ENCODE results near the gene CYP2E1. TPM values are rescaled to one million over a fixed set of nuclear protein-coding genes. Genes with fewer than 3 reads are reported as not detected.

The CYP2E1 gene
- polyA plus RNA-seq, 1 of the 3 experiments (the other 2 are of a cell fraction), result 0.61 TPM

- 21% methylated on average over 10 of the region's 11 CpGs for WGBS (ENCODE audit: low lambda C conversion rate)
- ChIA-PET CTCF (no interaction called here), POLR2A (no interaction called here)
- no peak overlapping the region for H3K9ac ChIP-seq
- H4K20me1 ChIP-seq (ENCODE audit: insufficient read depth), result no peaks in the 10 kb centered on the region
- no peak for DNase-seq
- peaks cover 9% of the 10 kb centered on the region; the same call in 1 of the 2 replicates for H3K27me3 ChIP-seq (ENCODE audit: insufficient read depth)
- no peaks in the 10 kb centered on the region for H3K4me1 ChIP-seq (ENCODE audit: control insufficient read depth in 1 of 2, insufficient read depth in 2 of 2, low read depth in 1 of 2, low read length in 1 of 2)
- H3K79me2 ChIP-seq (ENCODE audit: insufficient read depth), result no peaks in the 10 kb centered on the region
- no peak overlapping the region for H3K27ac ChIP-seq (ENCODE audit: low read depth in 2 of 2, low read length in 1 of 2)
- H2AFZ ChIP-seq (ENCODE audit: low read depth), result no peak overlapping the region
- H3K36me3 ChIP-seq (replicated peaks in 1 of 2; ENCODE audit: control insufficient read depth in 1 of 2, insufficient read depth in 2 of 2, low read length in 1 of 2), result no peaks in the 10 kb centered on the region
- TF ChIP-seq SIN3A (IDR thresholded peaks at IDR 0.05; ENCODE audit: borderline replicate concordance, low read depth, low read length), result no peak
- no peak for TF ChIP-seq USF1 (IDR thresholded peaks at IDR 0.05; ENCODE audit: borderline replicate concordance, low read depth)
- TF ChIP-seq FOXJ3 (CRISPR knock-in tag; IDR thresholded peaks at IDR 0.05), result no peak
- TF ChIP-seq IRF3 (IDR thresholded peaks at IDR 0.05; ENCODE audit: low read depth, low read length), result no peak
- TF ChIP-seq MEF2A (IDR thresholded peaks at IDR 0.05; ENCODE audit: borderline replicate concordance, low read depth), result no peak
- H3K9me2 ChIP-seq, result no peaks in the 10 kb centered on the region
- no peak overlapping the region for H3K4me3 ChIP-seq (ENCODE audit: low read depth in 2 of 2, low read length in 1 of 2)
- no peaks in the 10 kb centered on the region for H3F3A ChIP-seq (replicated peaks; ENCODE audit: insufficient read depth)
- H3K9me3 ChIP-seq, result no peaks in the 10 kb centered on the region
- H3K4me2 ChIP-seq, result no peak overlapping the region
These were observed 32.1 kb downstream of the CYP2E1 start for GRCh38 chr10:133559216-133559615.

- TF ChIP-seq RAD21 (IDR thresholded peaks at IDR 0.05; ENCODE audit: low read length) (no peak), RFX5 (IDR thresholded peaks at IDR 0.05; ENCODE audit: low read length) (no peak), JUND (IDR thresholded peaks at IDR 0.05) (no peak), RXRA (IDR thresholded peaks at IDR 0.05; ENCODE audit: borderline replicate concordance, low read depth) (no peak), NRF1 (IDR thresholded peaks at IDR 0.05; ENCODE audit: low read depth, low read length) (no peak), FOSL2 (IDR thresholded peaks at IDR 0.05; ENCODE audit: borderline replicate concordance, low read depth) (no peak), MEF2A (IDR thresholded peaks at IDR 0.05; ENCODE audit: borderline replicate concordance, low read depth) (no peak)
These were observed 37.7 kb downstream of the CYP2E1 start for GRCh38 chr10:133564816-133565215.

More at GRCh38 chr10:133564816-133565215, 37.7 kb downstream of the CYP2E1 start:
- no peaks in the 10 kb centered on the region for H3K36me3 ChIP-seq (replicated peaks in 1 of 2; ENCODE audit: control insufficient read depth in 1 of 2, insufficient read depth in 2 of 2, low read length in 1 of 2)
- H2AFZ ChIP-seq (ENCODE audit: low read depth), result no peak overlapping the region
- DNase-seq, result no peak
- H3K4me1 ChIP-seq (ENCODE audit: control insufficient read depth in 1 of 2, insufficient read depth in 2 of 2, low read depth in 1 of 2, low read length in 1 of 2), result no peaks in the 10 kb centered on the region
- 0 out of 2 replicates have a peak, but pooled peaks cover 10% of the 10 kb centered on the region for H3K27me3 ChIP-seq (ENCODE audit: insufficient read depth)
- H3K9me3 ChIP-seq, result no peaks in the 10 kb centered on the region
- ChIA-PET POLR2A (no interaction called here), CTCF (interaction anchor here (1.1 kb wide), 1 partner anchor 11 kb away, joined by 3 read pairs; no protein-coding TSS in a partner anchor)
- WGBS (ENCODE audit: low lambda C conversion rate), result 30% methylated on average over 10 of the region's 12 CpGs
- no peak overlapping the region for H3K4me2 ChIP-seq
- no peaks in the 10 kb centered on the region for H3K9me2 ChIP-seq
- H4K20me1 ChIP-seq (ENCODE audit: insufficient read depth), result no peaks in the 10 kb centered on the region
- H3F3A ChIP-seq (replicated peaks; ENCODE audit: insufficient read depth), result no peaks in the 10 kb centered on the region
- no peak overlapping the region for H3K9ac ChIP-seq
- no peaks in the 10 kb centered on the region for H3K79me2 ChIP-seq (ENCODE audit: insufficient read depth)
- no peak overlapping the region for H3K27ac ChIP-seq (ENCODE audit: low read depth in 2 of 2, low read length in 1 of 2)
- H3K4me3 ChIP-seq (ENCODE audit: low read depth in 2 of 2, low read length in 1 of 2), result no peak overlapping the region
